Kidney (tissue), 22 donors: ENCODE data around the gene PLBD1. TPM values are rescaled to one million over a fixed set of nuclear protein-coding genes. Genes with fewer than 3 reads are reported as not detected.

Experiments
- DNase-seq, 5 donors: peaks; one replicate each; pipeline ENCODE4 v3.0.0-alpha.2; 2013 to 2020
- FAIRE-seq: peaks from 2 replicates; lab custom pipeline; 2012; peaks lifted over from hg19 to GRCh38; lab: Jason Lieb, UNC
- H3K27ac ChIP-seq, 2 donors: one replicate each; pipeline ENCODE4 v1.7.0; 2013; ENCODE audit warnings: low read depth in 2 of 2, low read length in 2 of 2, inconsistent platforms in 1 of 2
- H3K27me3 ChIP-seq: one replicate; pipeline ENCODE4 v1.7.1; 2013; ENCODE audit warnings: low read length, inconsistent platforms; ENCODE audit not compliant: control insufficient read depth, insufficient read depth
- H3K36me3 ChIP-seq, 3 donors: one replicate each; pipeline versions ENCODE4 v1.7.0 to v1.7.1; 2013; ENCODE audit warnings: low read length in 3 of 3, control low read depth in 1 of 3, inconsistent platforms in 1 of 3; ENCODE audit not compliant: insufficient read depth in 3 of 3, control insufficient read depth in 2 of 3
- H3K4me1 ChIP-seq, 3 donors: one replicate each; pipeline versions ENCODE4 v1.7.0 to v1.7.1; 2013; ENCODE audit warnings: low read length in 3 of 3, inconsistent platforms in 1 of 3, low read depth in 1 of 3; ENCODE audit not compliant: control insufficient read depth in 2 of 3, insufficient read depth in 2 of 3
- H3K4me3 ChIP-seq, 3 donors: one replicate each; pipeline versions ENCODE4 v1.7.0 to v1.8.1; 2013; ENCODE audit warnings: low read length in 3 of 3, control low read depth in 1 of 3, inconsistent platforms in 1 of 3
- H3K9ac ChIP-seq, 3 donors: one replicate each; pipeline versions ENCODE4 v1.7.0 to v1.7.1; 2013; ENCODE audit warnings: low read length in 3 of 3, control low read depth in 1 of 3, inconsistent platforms in 1 of 3
- H3K9me3 ChIP-seq, 3 donors: one replicate each; pipeline versions ENCODE4 v1.7.0 to v1.7.1; 2013; ENCODE audit warnings: low read length in 3 of 3, control low read depth in 1 of 3, inconsistent platforms in 1 of 3; ENCODE audit not compliant: control insufficient read depth in 2 of 3, insufficient read depth in 1 of 3
- CTCF ChIP-seq: IDR thresholded peaks from 3 replicates; pipeline ENCODE4 v1.5.1; 2012; ENCODE audit warnings: mild to moderate bottlenecking, moderate library complexity, borderline replicate concordance; ENCODE audit not compliant: insufficient read depth; ENCODE audit errors: extremely low read depth
- intact Hi-C: fragments of 100-400 bp; cut with DNase I; formaldehyde crosslinking; loops from one replicate; pipeline ENCODE4 v1.11.1; 2022
- long read RNA-seq, 10 donors: library from polyadenylated mRNA in 1 of 10; unstranded in 1 of 10; transcript quantifications; one replicate each; pipeline ENCODE4 v2.0.0 and lab custom pipeline, GENCODE V29; 2021 to 2026
- polyA plus RNA-seq: library from polyadenylated mRNA; stranded (reverse); fragments of 350-450 nt; fragmentation: Illumina TruSeq; extraction: RNeasy Lipid Tissue Mini Kit (QIAGEN cat#74804); gene quantifications from one replicate; pipeline ENCODE4 v1.2.3, GENCODE V29; 2014; ENCODE audit warnings: low read depth, low replicate concordance; ENCODE audit not compliant: insufficient read depth
- total RNA-seq: library from RNA; stranded (reverse); fragmentation: NEBNext Ultra II Directional; extraction: Animal tissue kit (Norgen Biotek cat#: 25700); gene quantifications from one replicate; pipeline ENCODE4 v1.2.1, GENCODE V29; 2021
- donor health status: control.
- donor health status: control.
- donor health status: control.
- donor health status: control.
- donor health status: control.
- donor health status: DM: yes; HTN: yes; CAD: no.
- donor health status: Normal renal cell carcinoma (clear cell type).

PLBD1 gene
- 28.6 TPM for total RNA-seq
- polyA plus RNA-seq, result 28.4 TPM
- long read RNA-seq, donor 1, transcript PLBD1-201 (11 exons, 2,426 nt), result major isoform, 6 of 16 reads
- long read RNA-seq, donor 1, partial matches to known transcripts, result 10 of 16 reads
- long read RNA-seq, donor 1, other reads (novel, unspliced or antisense), result 0 of 16 reads
- long read RNA-seq, donor 2, transcript PLBD1-201 (11 exons, 2,426 nt), result major isoform, 15 of 38 reads
- long read RNA-seq, donor 2, partial matches to known transcripts, result 23 of 38 reads
- long read RNA-seq, donor 2, other reads (novel, unspliced or antisense), result 0 of 38 reads
- long read RNA-seq, donor 3, transcript PLBD1-201 (11 exons, 2,426 nt), result major isoform, 17 of 30 reads
- long read RNA-seq, donor 3, partial matches to known transcripts, result 13 of 30 reads
- long read RNA-seq, donor 3, other reads (novel, unspliced or antisense), result 0 of 30 reads
- long read RNA-seq, donor 4, transcript PLBD1-201 (11 exons, 2,426 nt), result major isoform, 13 of 13 reads
- long read RNA-seq, donor 4, partial matches to known transcripts, result 0 of 13 reads
- long read RNA-seq, donor 4, other reads (novel, unspliced or antisense), result 0 of 13 reads
- long read RNA-seq, donor 5, partial matches to known transcripts, result 0 of 2 reads
- long read RNA-seq, donor 5, other reads (novel, unspliced or antisense), result 0 of 2 reads
- long read RNA-seq, donor 6, partial matches to known transcripts, result 36 of 40 reads
- long read RNA-seq, donor 6, other reads (novel, unspliced or antisense), result 0 of 40 reads
- long read RNA-seq, donor 7, transcript PLBD1-201 (11 exons, 2,426 nt), result major isoform, 28 of 36 reads
- long read RNA-seq, donor 7, partial matches to known transcripts, result 6 of 36 reads
- long read RNA-seq, donor 7, other reads (novel, unspliced or antisense), result 2 of 36 reads
- long read RNA-seq, donor 8, partial matches to known transcripts, result 5 of 9 reads
- long read RNA-seq, donor 8, other reads (novel, unspliced or antisense), result 0 of 9 reads
- long read RNA-seq, donor 9, partial matches to known transcripts, result 5 of 8 reads
- long read RNA-seq, donor 9, other reads (novel, unspliced or antisense), result 0 of 8 reads
- long read RNA-seq, donor 10, transcript PLBD1-201 (11 exons, 2,426 nt), result major isoform, 10 of 28 reads
- long read RNA-seq, donor 10, partial matches to known transcripts, result 18 of 28 reads
- long read RNA-seq, donor 10, other reads (novel, unspliced or antisense), result 0 of 28 reads

- peaks cover 0 to 4% (median 0%) of the 10 kb centered on the region in 3 donors for H3K4me1 ChIP-seq
- H3K4me3 ChIP-seq, result peak within 1 kb of the TSS; percentile 28 to 76 (median 67)
- intact Hi-C loops, result no loop called here
- FAIRE-seq, result no peak
- no peaks in the 10 kb centered on the region for H3K27me3 ChIP-seq
- no peaks in the 10 kb centered on the region for H3K36me3 ChIP-seq
- TF ChIP-seq CTCF, result no peak
- no peaks in the 10 kb centered on the region for H3K9me3 ChIP-seq
- peak within 1 kb of the TSS in 2 of 3 donors; percentile 37 to 79 for H3K9ac ChIP-seq
- peak; percentile 74 to 87 (median 84) for DNase-seq
- H3K27ac ChIP-seq, result peak within 1 kb of the TSS; percentile 32 to 68
Observed at GRCh38 chr12:14567351-14568162, at the start of gene PLBD1. TSS of gene PLBD1 (minus strand) at chr12:14567883. CDS start at chr12:14567696, 187 bp downstream.

GRCh38 chr12:14614704-14615121, 47.0 kb upstream of the PLBD1 start:
- H3K9ac ChIP-seq, result no peak overlapping the region
- no peak for TF ChIP-seq CTCF
- intact Hi-C loops, result loop anchor here (10.0 kb wide), 1 partner anchor 370 kb away; no protein-coding TSS in a partner anchor
- H3K36me3 ChIP-seq, result no peaks in the 10 kb centered on the region
- FAIRE-seq (no peak), DNase-seq (no peak)
- H3K4me3 ChIP-seq, result no peak overlapping the region
- H3K9me3 ChIP-seq, result no peaks in the 10 kb centered on the region
- H3K27me3 ChIP-seq, result no peaks in the 10 kb centered on the region
- H3K27ac ChIP-seq, result no peak overlapping the region
- peaks cover 0 to 21% (median 3%) of the 10 kb centered on the region in 3 donors for H3K4me1 ChIP-seq

GRCh38 chr12:14613718-14614117, 46.0 kb upstream of the PLBD1 start:
- FAIRE-seq (no peak), DNase-seq (no peak)
- no peaks in the 10 kb centered on the region for H3K36me3 ChIP-seq
- intact Hi-C loops, result loop anchor here (10.0 kb wide), 1 partner anchor 369 kb away; no protein-coding TSS in a partner anchor
- no peak overlapping the region for H3K27ac ChIP-seq
- H3K4me1 ChIP-seq, result peaks cover 0 to 11% (median 3%) of the 10 kb centered on the region in 3 donors
- no peaks in the 10 kb centered on the region for H3K9me3 ChIP-seq
- TF ChIP-seq CTCF, result no peak
- no peaks in the 10 kb centered on the region for H3K27me3 ChIP-seq
- no peak overlapping the region for H3K9ac ChIP-seq
- H3K4me3 ChIP-seq, result no peak overlapping the region
